OCI-LY7 (cell line): ENCODE data around the gene FCN1. TPM values are rescaled to one million over a fixed set of nuclear protein-coding genes. Genes with fewer than 3 reads are reported as not detected.

Experiments used
- BruUV-seq: library from RNA; stranded (reverse); fragments of 400-500 nt; replicated peaks from 2 replicates; lab custom pipeline; 2021; lab: Mats Ljungman, UMichigan
- CTCF ChIA-PET: fragments of 300-600 bp; sonication (Branson Sonifier 250); formaldehyde crosslinking; loops from one replicate; lab custom pipeline; 2022; ENCODE audit warnings: antibody characterized with exemption; ENCODE audit not compliant: unreplicated experiment; lab: Charles Lee
- POLR2A ChIA-PET: fragments of 300-600 bp; sonication (Branson Sonifier 250); formaldehyde crosslinking; loops from one replicate; lab custom pipeline; 2022; ENCODE audit warnings: antibody characterized with exemption; lab: Charles Lee
- DNase-seq: peaks from one replicate; pipeline ENCODE4 v3.0.0-alpha.2; 2015; ENCODE audit warnings: low spot score
- H2AFZ ChIP-seq: fragments of 200-600 bp; sonication (generic), shearing (Covaris generic); 2 replicates; pipeline ENCODE4 v1.6.1; 2014; ENCODE audit warnings: mild to moderate bottlenecking, antibody characterized with exemption, low read length, moderate library complexity
- H3K27ac ChIP-seq: fragments of 200-600 bp; sonication (generic); 2 replicates; pipeline ENCODE4 v1.5.1; 2014; ENCODE audit warnings: mixed run types, low read depth, mild to moderate bottlenecking, moderate library complexity, low read length, inconsistent platforms; ENCODE audit not compliant: poor library complexity, severe bottlenecking
- H3K36me3 ChIP-seq: fragments of 200-600 bp; sonication (generic); 2 replicates; pipeline ENCODE4 v1.6.1; 2014; ENCODE audit warnings: mild to moderate bottlenecking, antibody characterized with exemption, low read length, moderate library complexity, mixed read lengths; ENCODE audit not compliant: insufficient read depth
- H3K4me1 ChIP-seq: fragments of 200-600 bp; sonication (generic); 2 replicates; pipeline ENCODE4 v1.5.1; 2014; ENCODE audit warnings: mild to moderate bottlenecking, low read length; ENCODE audit not compliant: insufficient read depth, poor library complexity, severe bottlenecking
- H3K4me2 ChIP-seq: fragments of 200-600 bp; sonication (generic); 2 replicates; pipeline ENCODE4 v1.6.1; 2014; ENCODE audit warnings: mild to moderate bottlenecking, low read length
- H3K4me3 ChIP-seq: fragments of 200-600 bp; sonication (generic); 2 replicates; pipeline ENCODE4 v1.5.1; 2014; ENCODE audit warnings: mild to moderate bottlenecking, low read depth, low read length; ENCODE audit not compliant: poor library complexity, severe bottlenecking
- H3K79me2 ChIP-seq: fragments of 200-600 bp; sonication (generic); 2 replicates; pipeline ENCODE4 v1.6.1; 2016; ENCODE audit warnings: low read depth, mild to moderate bottlenecking, low read length, moderate library complexity, mixed read lengths; ENCODE audit not compliant: insufficient read depth
- H3K9me2 ChIP-seq: fragments of 200-600 bp; sonication (generic); 2 replicates; pipeline ENCODE4 v1.6.1; 2016; ENCODE audit warnings: mild to moderate bottlenecking, low read length, mixed read lengths; ENCODE audit not compliant: insufficient read depth
- H3K9me3 ChIP-seq: fragments of 200-600 bp; sonication (generic); 2 replicates; pipeline ENCODE4 v1.6.1; 2014; ENCODE audit warnings: mild to moderate bottlenecking, mixed run types, low read length, mixed read lengths
- H4K20me1 ChIP-seq: fragments of 200-600 bp; sonication (generic); 2 replicates; pipeline ENCODE4 v1.6.1; 2014; ENCODE audit warnings: mild to moderate bottlenecking, antibody characterized with exemption, low read length, moderate library complexity, mixed read lengths; ENCODE audit not compliant: insufficient read depth
- EZH2phosphoT487 ChIP-seq: fragments of 200-600 bp; sonication (generic); IDR thresholded peaks from 2 replicates; pipeline ENCODE4 v1.6.1; 2018; ENCODE audit warnings: low read depth, borderline replicate concordance, mild to moderate bottlenecking, mixed run types, antibody characterized with exemption, low read length, moderate library complexity, mixed read lengths
- intact Hi-C: fragments of 100-400 bp; cut with micrococcal nuclease; formaldehyde crosslinking; loops from one replicate; pipeline ENCODE4 v1.10.0; 2022; ENCODE audit not compliant: unreplicated experiment
- total RNA-seq, 2 experiments: library from RNA; depleted of rRNA in 1 of 2; stranded (reverse); fragments of >200 nt in 1 of 2; shearing (Covaris generic) in 1 of 2; gene quantifications; 2 replicates each; pipeline ENCODE4 v1.2.3, GENCODE V29; 2014 to 2022
- TF ChIP-seq, protein P1 (sequence below): fragments of 200-600 bp; sonication (generic); conservative IDR thresholded peaks from 2 replicates; pipeline ENCODE4 v1.5.1; 2014; ENCODE audit warnings: mild to moderate bottlenecking, antibody characterized with exemption, low read length, moderate library complexity, mixed read lengths

FCN1 gene
- total RNA-seq, 2 experiments from 2014 or later = 0.19 to 0.30 TPM

DNA sequence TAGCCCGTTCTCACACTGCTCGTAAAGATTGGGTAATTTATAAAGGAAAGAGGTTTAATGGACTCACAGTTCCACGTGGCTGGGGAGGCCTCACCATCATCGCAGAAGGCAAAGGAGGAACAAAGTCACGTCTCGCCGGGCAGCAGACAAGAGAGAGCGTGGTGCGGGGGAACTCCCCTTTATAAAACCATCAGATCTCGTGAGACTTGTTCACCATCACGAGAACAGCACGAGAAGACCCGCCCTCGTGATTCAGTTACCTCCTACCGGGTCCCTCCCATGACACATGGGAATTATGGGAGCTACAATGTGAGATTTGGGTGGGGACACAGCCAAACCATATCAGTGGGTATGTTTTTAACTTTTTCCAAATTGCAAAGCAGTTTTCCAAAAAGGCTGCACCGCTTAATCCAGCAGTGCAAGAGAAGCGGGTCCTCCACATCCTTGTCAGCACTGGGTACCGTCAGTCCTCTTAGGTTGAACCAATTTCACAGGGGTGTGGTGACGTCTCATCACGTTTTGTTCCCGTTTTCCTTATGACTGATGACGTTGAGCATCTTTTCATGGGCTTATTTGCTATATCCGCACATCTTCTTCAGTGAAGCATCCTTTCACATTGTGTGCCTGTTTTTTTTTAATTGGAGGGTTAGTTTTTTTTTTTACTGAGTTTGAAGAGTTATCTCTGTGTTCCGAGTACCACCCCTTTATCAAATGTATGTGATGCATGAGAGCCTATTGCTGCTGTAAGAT, 45.1 kb downstream of the FCN1 start:
- peaks cover 7% of the 10 kb centered on the region for H3K9me3 ChIP-seq
- DNase-seq = peak; percentile 24
- H2AFZ ChIP-seq = no peak overlapping the region
- CTCF ChIA-PET = no interaction called here
- POLR2A ChIA-PET = no interaction called here
- TF ChIP-seq, protein P1, sequence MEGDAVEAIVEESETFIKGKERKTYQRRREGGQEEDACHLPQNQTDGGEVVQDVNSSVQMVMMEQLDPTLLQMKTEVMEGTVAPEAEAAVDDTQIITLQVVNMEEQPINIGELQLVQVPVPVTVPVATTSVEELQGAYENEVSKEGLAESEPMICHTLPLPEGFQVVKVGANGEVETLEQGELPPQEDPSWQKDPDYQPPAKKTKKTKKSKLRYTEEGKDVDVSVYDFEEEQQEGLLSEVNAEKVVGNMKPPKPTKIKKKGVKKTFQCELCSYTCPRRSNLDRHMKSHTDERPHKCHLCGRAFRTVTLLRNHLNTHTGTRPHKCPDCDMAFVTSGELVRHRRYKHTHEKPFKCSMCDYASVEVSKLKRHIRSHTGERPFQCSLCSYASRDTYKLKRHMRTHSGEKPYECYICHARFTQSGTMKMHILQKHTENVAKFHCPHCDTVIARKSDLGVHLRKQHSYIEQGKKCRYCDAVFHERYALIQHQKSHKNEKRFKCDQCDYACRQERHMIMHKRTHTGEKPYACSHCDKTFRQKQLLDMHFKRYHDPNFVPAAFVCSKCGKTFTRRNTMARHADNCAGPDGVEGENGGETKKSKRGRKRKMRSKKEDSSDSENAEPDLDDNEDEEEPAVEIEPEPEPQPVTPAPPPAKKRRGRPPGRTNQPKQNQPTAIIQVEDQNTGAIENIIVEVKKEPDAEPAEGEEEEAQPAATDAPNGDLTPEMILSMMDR = no peak
- TF ChIP-seq EZH2phosphoT487 = no peak
- BruUV-seq = no TSS peak
- no peaks in the 10 kb centered on the region for H4K20me1 ChIP-seq
- peak overlapping the region; percentile 20; the same call in 1 of the 2 replicates for H3K4me2 ChIP-seq
- H3K79me2 ChIP-seq = no peaks in the 10 kb centered on the region
- H3K9me2 ChIP-seq = no peaks in the 10 kb centered on the region
- peaks cover 43% of the 10 kb centered on the region for H3K4me1 ChIP-seq
- H3K27ac ChIP-seq = no peak overlapping the region
- no peaks in the 10 kb centered on the region for H3K36me3 ChIP-seq
- intact Hi-C loops = no loop called here
- no peak overlapping the region for H3K4me3 ChIP-seq

DNA sequence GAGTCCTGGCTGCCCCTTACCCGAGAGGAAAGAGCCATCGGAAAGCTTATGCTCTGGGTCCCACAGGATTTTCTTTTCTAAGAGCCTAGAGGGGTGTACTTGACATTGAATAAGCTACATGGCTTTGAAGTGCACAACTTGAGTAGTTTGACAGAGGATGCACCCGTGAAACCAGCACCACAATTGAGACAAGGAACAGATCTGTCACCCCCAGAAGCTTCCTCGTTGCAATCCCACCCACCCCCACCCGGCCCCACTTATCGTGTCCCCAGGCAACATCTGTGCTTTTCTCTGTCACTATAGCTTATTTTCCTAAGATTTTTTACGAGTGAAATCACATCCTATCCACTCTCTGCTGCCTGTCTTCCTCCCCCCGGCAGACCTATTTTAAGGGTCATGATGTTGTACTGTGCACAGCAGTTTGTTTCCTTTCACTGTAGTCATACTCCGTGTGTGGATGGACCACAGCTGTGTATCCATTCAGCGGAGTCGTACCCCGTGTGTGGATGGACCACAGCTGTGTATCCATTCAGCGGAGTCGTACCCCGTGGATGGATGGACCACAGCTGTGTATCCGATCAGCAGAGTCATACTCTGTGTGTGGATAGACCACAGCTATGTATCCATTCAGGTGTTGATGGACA, 45.9 kb downstream of the FCN1 start:
- no peak overlapping the region for H2AFZ ChIP-seq
- BruUV-seq = no TSS peak
- no peak for DNase-seq
- no peaks in the 10 kb centered on the region for H3K79me2 ChIP-seq
- H3K4me2 ChIP-seq = peak overlapping the region; percentile 55; the same call in 1 of the 2 replicates
- H3K36me3 ChIP-seq = no peaks in the 10 kb centered on the region
- peaks cover 7% of the 10 kb centered on the region for H3K9me3 ChIP-seq
- POLR2A ChIA-PET = interaction anchor here (0.9 kb wide), 1 partner anchor 60 kb away, joined by 3 read pairs; no protein-coding TSS in a partner anchor
- H3K4me3 ChIP-seq = no peak overlapping the region
- CTCF ChIA-PET = interaction anchor here (0.6 kb wide), 1 partner anchor 195 kb away, joined by 3 read pairs; no protein-coding TSS in a partner anchor
- intact Hi-C loops = no loop called here
- no peaks in the 10 kb centered on the region for H3K9me2 ChIP-seq
- H3K4me1 ChIP-seq = peaks cover 45% of the 10 kb centered on the region
- H4K20me1 ChIP-seq = no peaks in the 10 kb centered on the region
- no peak overlapping the region for H3K27ac ChIP-seq
- TF ChIP-seq, protein P1 = no peak
- TF ChIP-seq EZH2phosphoT487 = no peak
